ENCODE measurements around the gene ZNF527. TPM values are rescaled to one million over a fixed set of nuclear protein-coding genes. Genes with fewer than 3 reads are reported as not detected.
"Not testable (repeated sequence)": the region's sequence is repeated elsewhere in the genome, so short reads cannot be mapped to it uniquely, and the experiment has no call there.

ZNF527 gene
- total RNA-seq, 3 donors from 2014 or later: 6.7 to 14.2 (median 9.5) TPM

GRCh38 chr19:37355901-37356300 is 15.0 kb upstream of the ZNF527 start:
- Histone ChIP-seq H3K36me3 (no peaks in the 10 kb centered on the region), H3K27me3 (no peaks in the 10 kb centered on the region), H3K9me3 (peaks cover 5 to 15% of the 10 kb centered on the region in 2 donors), H3K4me3 (no peak overlapping the region), H3K27ac (no peak overlapping the region), H3K4me1 (no peaks in the 10 kb centered on the region)
- TF ChIP-seq POLR2AphosphoS5 (IDR thresholded peaks at IDR 0.05) (no peak), POLR2A (IDR thresholded peaks at IDR 0.05) (no peak), CTCF (IDR thresholded peaks at IDR 0.05) (no peak)
- intact Hi-C loops (cut with DNase I; ENCODE audit: low total_unique reads): no loop called here
- no peak for DNase-seq (ENCODE audit: low spot score in 2 of 2)

DNA sequence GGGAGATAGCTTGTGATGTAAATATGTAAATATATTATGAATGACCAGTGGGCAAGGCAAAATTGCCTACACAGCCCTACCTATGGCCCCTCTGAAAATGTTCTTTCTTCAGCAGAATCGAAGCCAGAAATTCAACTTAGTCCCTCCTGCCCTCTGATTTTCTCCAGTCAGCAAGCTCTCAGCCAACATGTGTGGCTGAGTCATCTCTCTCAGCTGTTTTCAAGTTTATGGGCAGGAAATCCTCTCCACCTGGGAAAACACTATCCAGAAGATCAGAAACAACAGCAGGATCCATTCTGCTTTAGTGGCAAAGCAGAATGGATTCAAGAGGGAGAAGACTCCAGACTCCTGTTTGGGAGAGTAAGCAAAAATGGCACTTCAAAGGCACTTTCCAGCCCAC is 8.9 kb upstream of the ZNF527 start:
- Histone ChIP-seq H3K27me3 (no peaks in the 10 kb centered on the region), H3K36me3 (peaks cover 18% of the 10 kb centered on the region), H3K27ac (no peak overlapping the region), H3K9me3 (peaks cover 32 to 43% of the 10 kb centered on the region in 2 donors), H3K4me3 (no peak overlapping the region), H3K4me1 (no peaks in the 10 kb centered on the region)
- intact Hi-C loops (cut with DNase I; ENCODE audit: low total_unique reads): no loop called here
- no peak for DNase-seq (ENCODE audit: low spot score in 2 of 2)
- TF ChIP-seq POLR2AphosphoS5 (IDR thresholded peaks at IDR 0.05) (no peak), CTCF (IDR thresholded peaks at IDR 0.05) (no peak), POLR2A (IDR thresholded peaks at IDR 0.05) (no peak)

- Histone ChIP-seq H3K36me3 (peaks cover 18% of the 10 kb centered on the region), H3K4me3 (no peak overlapping the region), H3K4me1 (no peaks in the 10 kb centered on the region), H3K9me3 (peaks cover 32 to 38% of the 10 kb centered on the region in 2 donors), H3K27me3 (no peaks in the 10 kb centered on the region), H3K27ac (no peak overlapping the region)
- TF ChIP-seq POLR2AphosphoS5 (IDR thresholded peaks at IDR 0.05): no peak
- no peak for TF ChIP-seq CTCF (IDR thresholded peaks at IDR 0.05)
- intact Hi-C loops (cut with DNase I; ENCODE audit: low total_unique reads): no loop called here
- no peak for DNase-seq (ENCODE audit: low spot score in 2 of 2)
These were observed 8.2 kb upstream of the ZNF527 start for GRCh38 chr19:37362733-37363132.

GRCh38 chr19:37370386-37370879 is 466 bp upstream of the ZNF527 start:
- TF ChIP-seq CTCF (IDR thresholded peaks at IDR 0.05): peak in 2 of 3 donors; percentile 8 to 9
- intact Hi-C loops (cut with DNase I; ENCODE audit: low total_unique reads); DNase-seq (ENCODE audit: low spot score in 2 of 2); H3K36me3 ChIP-seq; H3K27me3 ChIP-seq; H3K4me1 ChIP-seq: not testable (repeated sequence)
- H3K4me3 ChIP-seq: peak overlapping the region; percentile 56 to 72 (median 59)
- peak overlapping the region; percentile 86 to 89 for H3K27ac ChIP-seq
- peaks cover 18 to 24% of the 10 kb centered on the region in 2 donors for H3K9me3 ChIP-seq

GRCh38 chr19:37389234-37389633 is 18.3 kb downstream of the ZNF527 start:
- intact Hi-C loops (cut with DNase I; ENCODE audit: low total_unique reads): no loop called here
- TF ChIP-seq POLR2AphosphoS5 (IDR thresholded peaks at IDR 0.05) (no peak), POLR2A (IDR thresholded peaks at IDR 0.05) (no peak), CTCF (IDR thresholded peaks at IDR 0.05) (no peak)
- H3K9me3 ChIP-seq: peaks cover 91 to 100% of the 10 kb centered on the region in 2 donors
- no peaks in the 10 kb centered on the region for H3K4me1 ChIP-seq
- no peak overlapping the region for H3K27ac ChIP-seq
- H3K4me3 ChIP-seq: no peak overlapping the region
- peaks cover 47% of the 10 kb centered on the region for H3K36me3 ChIP-seq
- no peaks in the 10 kb centered on the region for H3K27me3 ChIP-seq
- DNase-seq (ENCODE audit: low spot score in 2 of 2): no peak

DNA sequence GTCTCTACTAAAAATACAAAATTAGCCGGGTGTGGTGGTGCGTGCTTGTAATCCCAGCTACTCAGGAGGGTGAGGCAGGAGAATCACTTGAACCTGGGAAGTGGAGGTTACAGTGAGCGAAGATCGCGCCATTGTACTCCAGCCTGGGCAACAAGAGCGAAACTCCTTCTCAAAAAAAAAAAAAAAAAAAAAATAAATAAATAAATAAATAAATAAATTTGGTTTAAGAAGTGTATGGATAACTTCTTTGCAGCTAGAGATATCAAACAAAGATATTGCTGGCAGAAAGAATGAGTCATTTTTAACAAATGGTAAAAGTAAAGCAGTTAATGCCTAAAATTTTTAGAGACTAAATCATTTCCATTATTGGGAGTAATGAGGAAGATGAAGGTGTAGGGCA is 20.5 kb downstream of the ZNF527 start:
- H3K36me3 ChIP-seq: peaks cover 27% of the 10 kb centered on the region
- peaks cover 87 to 100% of the 10 kb centered on the region in 2 donors for H3K9me3 ChIP-seq
- H3K27me3 ChIP-seq; H3K27ac ChIP-seq; intact Hi-C loops (cut with DNase I; ENCODE audit: low total_unique reads); H3K4me3 ChIP-seq; H3K4me1 ChIP-seq; DNase-seq (ENCODE audit: low spot score in 2 of 2): not testable (repeated sequence)
